ENCODE results near the gene CTNND2.

DNA sequence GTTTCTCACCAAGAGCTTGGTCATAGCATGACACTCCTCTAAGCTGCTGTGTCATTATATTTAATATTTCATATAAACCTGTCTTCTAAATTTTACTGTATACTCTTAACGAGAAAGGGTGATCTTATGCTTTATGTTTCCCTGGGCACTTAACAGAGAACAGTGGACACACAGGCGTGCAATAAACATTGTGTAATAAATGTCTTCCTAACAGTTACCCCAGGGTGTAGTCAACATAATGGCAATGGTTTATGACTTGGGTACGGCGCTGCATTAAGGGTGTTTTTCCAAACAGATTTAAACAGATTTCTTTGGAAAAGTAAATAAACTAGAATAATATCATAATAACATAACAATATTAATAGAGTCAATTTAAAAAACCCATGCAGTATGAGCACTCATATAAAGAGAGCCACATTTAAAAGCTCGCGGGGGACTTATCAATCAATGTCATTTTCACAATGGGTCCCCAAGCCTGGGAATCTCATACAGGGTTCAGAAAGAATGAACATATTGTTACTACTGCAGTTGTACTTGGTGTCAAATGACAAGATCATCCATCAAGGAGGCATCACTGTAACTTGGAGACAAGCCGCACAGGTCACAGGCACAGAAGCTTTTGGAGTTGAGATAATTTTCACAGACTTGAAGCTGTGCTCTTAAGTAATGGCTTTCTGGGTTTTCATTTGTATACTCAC lies 376.4 kb downstream of the CTNND2 start:
- TF ChIP-seq, protein P1, sequence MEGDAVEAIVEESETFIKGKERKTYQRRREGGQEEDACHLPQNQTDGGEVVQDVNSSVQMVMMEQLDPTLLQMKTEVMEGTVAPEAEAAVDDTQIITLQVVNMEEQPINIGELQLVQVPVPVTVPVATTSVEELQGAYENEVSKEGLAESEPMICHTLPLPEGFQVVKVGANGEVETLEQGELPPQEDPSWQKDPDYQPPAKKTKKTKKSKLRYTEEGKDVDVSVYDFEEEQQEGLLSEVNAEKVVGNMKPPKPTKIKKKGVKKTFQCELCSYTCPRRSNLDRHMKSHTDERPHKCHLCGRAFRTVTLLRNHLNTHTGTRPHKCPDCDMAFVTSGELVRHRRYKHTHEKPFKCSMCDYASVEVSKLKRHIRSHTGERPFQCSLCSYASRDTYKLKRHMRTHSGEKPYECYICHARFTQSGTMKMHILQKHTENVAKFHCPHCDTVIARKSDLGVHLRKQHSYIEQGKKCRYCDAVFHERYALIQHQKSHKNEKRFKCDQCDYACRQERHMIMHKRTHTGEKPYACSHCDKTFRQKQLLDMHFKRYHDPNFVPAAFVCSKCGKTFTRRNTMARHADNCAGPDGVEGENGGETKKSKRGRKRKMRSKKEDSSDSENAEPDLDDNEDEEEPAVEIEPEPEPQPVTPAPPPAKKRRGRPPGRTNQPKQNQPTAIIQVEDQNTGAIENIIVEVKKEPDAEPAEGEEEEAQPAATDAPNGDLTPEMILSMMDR (conservative IDR thresholded peaks at IDR 0.05; ENCODE audit: low read depth, low read length), result no peak
- TF ChIP-seq EZH2 (IDR thresholded peaks at IDR 0.05; ENCODE audit: borderline replicate concordance, low read depth, low read length, poor library complexity, severe bottlenecking), result no peak

All from A673 (cell line).